K562 (cell line): ENCODE data around the gene RPL9. TPM values are rescaled to one million over a fixed set of nuclear protein-coding genes. Genes with fewer than 3 reads are reported as not detected.

Experiments used
- ATAC-seq: fragments of 200-7000 bp; cut with Tn5 transposase; 3 replicates; pipeline ENCODE4 v1.9.1; 2020; ENCODE audit warnings: moderate library complexity
- BruUV-seq: library from RNA; stranded (reverse); fragments of 400-500 nt; replicated peaks from 2 replicates; lab custom pipeline; 2021; lab: Mats Ljungman, UMichigan
- CTCF ChIA-PET: fragments of 300-600 bp; formaldehyde crosslinking; extraction: SDS; loops from one replicate; lab custom pipeline; 2021; ENCODE audit warnings: low intra/inter-chr PET ratio; lab: Yijun Ruan, JAX
- POLR2A ChIA-PET: fragments of 300-600, 350-650 bp; sonication (Branson Sonifier 250); formaldehyde crosslinking; extraction: SDS; loops from one replicate; lab custom pipeline; 2021; ENCODE audit warnings: antibody characterized with exemption, inconsistent platforms; lab: Yijun Ruan, JAX
- DNase-seq, 4 experiments: peaks; one replicate each; pipeline versions ENCODE4 v3.0.0 to v3.0.0-alpha.2; 2011 to 2018; ENCODE audit warnings: low spot score in 3 of 4, mixed read lengths in 3 of 4; ENCODE audit errors: extremely low read depth in 1 of 4
- FAIRE-seq: peaks from 2 replicates; lab custom pipeline; 2011; peaks lifted over from hg19 to GRCh38; lab: Jason Lieb, UNC
- H2AFZ ChIP-seq: 2 replicates; pipeline ENCODE4 v1.6.0; 2011; ENCODE audit warnings: low read depth, low read length, control low read depth, inconsistent platforms
- H3K27ac ChIP-seq: fragments of 200-600 bp; 3 replicates; pipeline ENCODE4 v1.8.0; 2011; ENCODE audit warnings: low read depth, mild to moderate bottlenecking, control low read depth, inconsistent platforms, low read length, moderate library complexity, mixed read lengths; ENCODE audit errors: extremely low read depth
- H3K27me3 ChIP-seq, 2 experiments: fragments of 300-600 bp in 1 of 2; 2 replicates in 1 of 2; 3 replicates in 1 of 2; pipeline versions ENCODE4 v1.6.0 to v1.8.0; 2011; ENCODE audit warnings: inconsistent platforms in 2 of 2, low read length in 2 of 2, mild to moderate bottlenecking in 1 of 2, mixed read lengths in 1 of 2, moderate library complexity in 1 of 2; ENCODE audit not compliant: control insufficient read depth in 2 of 2, insufficient read depth in 2 of 2
- H3K36me3 ChIP-seq: fragments of 300-600 bp; 3 replicates; pipeline ENCODE4 v1.8.0; 2011; ENCODE audit warnings: mild to moderate bottlenecking, low read length, inconsistent platforms; ENCODE audit not compliant: control insufficient read depth, insufficient read depth
- H3K4me1 ChIP-seq, 2 experiments: fragments of 200-600 bp in 1 of 2; replicated peaks in 1 of 2; 2 replicates in 1 of 2; 3 replicates in 1 of 2; pipeline versions ENCODE4 v1.5.1 to v1.8.0; 2011; ENCODE audit warnings: inconsistent platforms in 2 of 2, low read length in 2 of 2, mild to moderate bottlenecking in 1 of 2, mixed read lengths in 1 of 2, moderate library complexity in 1 of 2; ENCODE audit not compliant: control insufficient read depth in 2 of 2, insufficient read depth in 2 of 2
- H3K4me2 ChIP-seq: 2 replicates; pipeline ENCODE4 v1.6.1; 2011; ENCODE audit warnings: low read length, control low read depth, inconsistent platforms, mixed read lengths; ENCODE audit not compliant: insufficient read depth
- H3K4me3 ChIP-seq: fragments of 200-600 bp; sonication (generic), shearing (Covaris generic); 2 replicates; pipeline ENCODE4 v1.5.1; 2016; ENCODE audit warnings: control low read depth, inconsistent platforms
- H3K79me2 ChIP-seq: fragments of 200-600 bp; 3 replicates; pipeline ENCODE4 v1.8.0; 2011; ENCODE audit warnings: low read length, inconsistent platforms; ENCODE audit not compliant: control insufficient read depth, insufficient read depth
- H3K9ac ChIP-seq, 2 experiments: 2 replicates each; pipeline versions ENCODE4 v1.6.0 to v1.6.1; 2011; ENCODE audit warnings: low read depth in 2 of 2, low read length in 2 of 2, control low read depth in 1 of 2, inconsistent platforms in 1 of 2, mild to moderate bottlenecking in 1 of 2, mixed read lengths in 1 of 2; ENCODE audit not compliant: insufficient read depth in 1 of 2
- H3K9me1 ChIP-seq: one replicate; pipeline ENCODE4 v1.6.0; 2011; ENCODE audit warnings: inconsistent platforms, mild to moderate bottlenecking, low read length, moderate library complexity; ENCODE audit not compliant: control insufficient read depth, insufficient read depth
- H3K9me3 ChIP-seq: replicated peaks from 2 replicates; pipeline ENCODE4 v1.5.1; 2011; ENCODE audit warnings: low read depth, low read length, inconsistent platforms; ENCODE audit not compliant: control insufficient read depth, insufficient read depth
- H4K20me1 ChIP-seq: replicated peaks from 2 replicates; pipeline ENCODE4 v1.6.1; 2011; ENCODE audit warnings: low read length, inconsistent platforms, mixed read lengths; ENCODE audit not compliant: control insufficient read depth, insufficient read depth
- KAT8 ChIP-seq: fragments of 450-650 bp; IDR thresholded peaks from 2 replicates; pipeline ENCODE4 v1.6.1; 2016; ENCODE audit warnings: low read depth, mild to moderate bottlenecking
- MCM5 ChIP-seq: fragments of 450-650 bp; IDR thresholded peaks from 2 replicates; pipeline ENCODE4 v1.6.1; 2016; ENCODE audit warnings: low read depth
- ZBTB1 ChIP-seq: sonication (generic); formaldehyde crosslinking; IDR thresholded peaks from 2 replicates; pipeline ENCODE4 v1.8.1; 2023; ENCODE audit warnings: missing genetic modification reagents, low read depth, mild to moderate bottlenecking, borderline replicate concordance
- ZC3H8 ChIP-seq: fragments of 450-650 bp; IDR thresholded peaks from 2 replicates; pipeline ENCODE4 v1.6.1; 2017
- WGBS: fragments of 100-300 bp; shearing (Covaris generic); methylation state at CpG from one replicate; pipeline ENCODE4 v1.1.6; 2016; ENCODE audit warnings: low coverage, mixed read lengths; ENCODE audit not compliant: insufficient coverage; ENCODE audit errors: missing lambda C conversion rate; 5-methylcytosine and 5-hydroxymethylcytosine counted together
- in situ Hi-C: fragments of 300-500 bp; cut with MboI; formaldehyde crosslinking; loops from 4 replicates; pipeline ENCODE4 v1.15.0; 2018; ENCODE audit warnings: inconsistent platforms, mixed read lengths
- intact Hi-C: fragments of 100-400 bp; cut with micrococcal nuclease; formaldehyde crosslinking; loops from 2 replicates; pipeline ENCODE4 v1.14.2; 2022
- polyA plus RNA-seq, 8 experiments: library from polyadenylated mRNA; depleted of rRNA in 4 of 8; stranded (reverse) in 5 of 8; unstranded in 3 of 8; fragments of >200 nt; fragmentation: Nextera tagmentation in 2 of 8; fragmentation: Illumina TruSeq in 1 of 8; extraction: Ambion mirVana in 2 of 8; extraction: Trizol in 1 of 8; gene quantifications; 2 replicates each; pipeline versions ENCODE4 v1.2.1 to v1.2.3, GENCODE V29; 2011 to 2014; ENCODE audit warnings: inconsistent platforms in 1 of 8, missing spikeins in 1 of 8
- total RNA-seq, 7 experiments: library from RNA; depleted of rRNA in 6 of 7; stranded (reverse); fragments of >200 nt in 6 of 7; fragmentation: Illumina TruSeq in 2 of 7; extraction: Trizol in 2 of 7; gene quantifications; 2 replicates each; pipeline versions ENCODE4 v1.2.1 to v1.2.3, GENCODE V29; 2011 to 2021; ENCODE audit warnings: low replicate concordance in 1 of 7
- TF ChIP-seq, protein P1 (sequence below), 2 experiments: fragments of 450-650 bp in 1 of 2; IDR thresholded peaks; 2 replicates each; pipeline ENCODE4 v1.6.1; 2011 to 2017; ENCODE audit warnings: low read depth in 2 of 2, antibody characterized with exemption in 1 of 2, borderline replicate concordance in 1 of 2, low read length in 1 of 2, mild to moderate bottlenecking in 1 of 2, mixed read lengths in 1 of 2; ENCODE audit not compliant: control insufficient read depth in 1 of 2

RPL9 gene
- total and polyA plus RNA-seq, 9 of the 15 experiments (the other 6 are each of a cell fraction or from before 2014, with no cell fraction given) = 1,925 to 5,178 (median 3,033) TPM

DNA sequence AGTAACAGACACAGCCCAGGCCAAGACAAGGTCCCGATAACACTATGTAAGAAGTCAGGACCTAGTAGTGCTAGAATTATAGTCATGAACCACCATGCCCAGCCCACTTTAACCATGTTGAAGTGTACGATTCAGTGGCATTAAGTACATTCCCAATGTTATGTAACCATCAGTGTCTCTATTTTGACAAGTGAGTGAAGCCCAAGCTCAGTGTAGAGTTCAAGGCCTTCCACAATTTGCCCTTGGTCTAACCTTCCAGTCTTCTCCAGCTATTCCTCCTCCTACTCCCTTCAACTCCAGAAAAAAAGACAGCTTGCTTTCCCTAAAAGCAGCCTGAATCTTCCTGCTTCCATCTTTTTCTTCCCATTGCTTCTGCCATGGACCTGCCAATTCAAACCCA lies 31.6 kb upstream of the RPL9 start:
- POLR2A ChIA-PET = interaction anchor here (0.6 kb wide), 1 partner anchor 107 kb away, joined by 3 read pairs; no protein-coding TSS in a partner anchor
- Histone ChIP-seq H3K27me3 (no peaks in the 10 kb centered on the region), H3K79me2 (no peaks in the 10 kb centered on the region), H3K9me3 (no peaks in the 10 kb centered on the region), H3K36me3 (no peaks in the 10 kb centered on the region), H3K9me1 (no peaks in the 10 kb centered on the region), H4K20me1 (no peaks in the 10 kb centered on the region), H3K4me1 (peaks cover 0 to 4% of the 10 kb centered on the region in 2 experiments; a peak in 3 of 5 replicates), H3K27ac (no peak overlapping the region), H3K9ac (no peak overlapping the region), H3K4me3 (no peak overlapping the region), H3K4me2 (no peak overlapping the region), H2AFZ (no peak overlapping the region)
- ATAC-seq (no peak), FAIRE-seq (no peak), DNase-seq (no peak)
- no peak for TF ChIP-seq ZC3H8
- TF ChIP-seq ZBTB1 (CRISPR knock-in tag) = no peak
- no peak for TF ChIP-seq MCM5
- TF ChIP-seq, protein P1, sequence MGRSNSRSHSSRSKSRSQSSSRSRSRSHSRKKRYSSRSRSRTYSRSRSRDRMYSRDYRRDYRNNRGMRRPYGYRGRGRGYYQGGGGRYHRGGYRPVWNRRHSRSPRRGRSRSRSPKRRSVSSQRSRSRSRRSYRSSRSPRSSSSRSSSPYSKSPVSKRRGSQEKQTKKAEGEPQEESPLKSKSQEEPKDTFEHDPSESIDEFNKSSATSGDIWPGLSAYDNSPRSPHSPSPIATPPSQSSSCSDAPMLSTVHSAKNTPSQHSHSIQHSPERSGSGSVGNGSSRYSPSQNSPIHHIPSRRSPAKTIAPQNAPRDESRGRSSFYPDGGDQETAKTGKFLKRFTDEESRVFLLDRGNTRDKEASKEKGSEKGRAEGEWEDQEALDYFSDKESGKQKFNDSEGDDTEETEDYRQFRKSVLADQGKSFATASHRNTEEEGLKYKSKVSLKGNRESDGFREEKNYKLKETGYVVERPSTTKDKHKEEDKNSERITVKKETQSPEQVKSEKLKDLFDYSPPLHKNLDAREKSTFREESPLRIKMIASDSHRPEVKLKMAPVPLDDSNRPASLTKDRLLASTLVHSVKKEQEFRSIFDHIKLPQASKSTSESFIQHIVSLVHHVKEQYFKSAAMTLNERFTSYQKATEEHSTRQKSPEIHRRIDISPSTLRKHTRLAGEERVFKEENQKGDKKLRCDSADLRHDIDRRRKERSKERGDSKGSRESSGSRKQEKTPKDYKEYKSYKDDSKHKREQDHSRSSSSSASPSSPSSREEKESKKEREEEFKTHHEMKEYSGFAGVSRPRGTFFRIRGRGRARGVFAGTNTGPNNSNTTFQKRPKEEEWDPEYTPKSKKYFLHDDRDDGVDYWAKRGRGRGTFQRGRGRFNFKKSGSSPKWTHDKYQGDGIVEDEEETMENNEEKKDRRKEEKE (IDR thresholded peaks at IDR 0.05; ENCODE audit: borderline replicate concordance in 1 of 2, control insufficient read depth in 1 of 2, low read depth in 2 of 2, low read length in 1 of 2) = no peak
- TF ChIP-seq KAT8 = no peak
- 50% methylated on average over 2 of the region's 2 CpGs for WGBS
- CTCF ChIA-PET = no interaction called here
- BruUV-seq = no TSS peak
- intact Hi-C loops (no loop called here), in situ Hi-C loops (no loop called here)
